HUES6 (cell line): ENCODE measurements around the gene SEC14L6.
"Not testable (repeated sequence)": the region's sequence is repeated elsewhere in the genome, so short reads cannot be mapped to it uniquely, and the experiment has no call there.

Experiments
- H3K27ac ChIP-seq: 2 replicates; pipeline ENCODE4 v1.7.0; 2013; ENCODE audit warnings: low read depth, mild to moderate bottlenecking, low read length, inconsistent platforms
- H3K27me3 ChIP-seq: 2 replicates; pipeline ENCODE4 v1.6.1; 2013; ENCODE audit warnings: low read length; ENCODE audit not compliant: control insufficient read depth, insufficient read depth
- H3K36me3 ChIP-seq: 2 replicates; pipeline ENCODE4 v1.6.1; 2013; ENCODE audit warnings: low read length; ENCODE audit not compliant: control insufficient read depth, insufficient read depth
- H3K4me1 ChIP-seq: 2 replicates; pipeline ENCODE4 v1.6.1; 2013; ENCODE audit warnings: low read length; ENCODE audit not compliant: control insufficient read depth, insufficient read depth
- H3K4me3 ChIP-seq: 2 replicates; pipeline ENCODE4 v1.5.1; 2013; ENCODE audit warnings: low read depth, low read length
- H3K9ac ChIP-seq: one replicate; pipeline ENCODE4 v1.6.1; 2013; ENCODE audit warnings: mild to moderate bottlenecking, low read length
- H3K9me3 ChIP-seq: 2 replicates; pipeline ENCODE4 v1.6.1; 2013; ENCODE audit warnings: low read depth, low read length; ENCODE audit not compliant: control insufficient read depth, insufficient read depth

Gene SEC14L6

DNA sequence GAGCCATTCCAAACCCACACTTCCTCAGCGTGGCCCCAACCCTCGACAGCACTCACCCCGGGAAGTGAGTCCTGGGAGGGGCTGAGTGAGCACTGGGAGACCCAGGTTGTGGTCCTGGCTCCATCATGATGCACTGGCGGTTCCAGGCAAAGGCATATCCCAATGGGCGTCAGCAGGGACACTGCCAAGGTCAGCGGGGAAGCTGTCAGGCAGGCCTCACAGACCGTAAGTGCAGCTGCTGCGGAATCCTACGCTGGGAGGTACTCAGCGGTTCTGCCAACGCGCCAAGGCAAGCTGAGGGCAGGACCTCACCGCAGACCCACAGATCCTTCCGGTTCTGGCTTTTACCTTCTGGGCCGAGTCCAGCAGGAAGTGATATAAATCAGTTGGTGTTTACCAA, 29.3 kb upstream of the SEC14L6 start:
- no peak overlapping the region for H3K9ac ChIP-seq

DNA sequence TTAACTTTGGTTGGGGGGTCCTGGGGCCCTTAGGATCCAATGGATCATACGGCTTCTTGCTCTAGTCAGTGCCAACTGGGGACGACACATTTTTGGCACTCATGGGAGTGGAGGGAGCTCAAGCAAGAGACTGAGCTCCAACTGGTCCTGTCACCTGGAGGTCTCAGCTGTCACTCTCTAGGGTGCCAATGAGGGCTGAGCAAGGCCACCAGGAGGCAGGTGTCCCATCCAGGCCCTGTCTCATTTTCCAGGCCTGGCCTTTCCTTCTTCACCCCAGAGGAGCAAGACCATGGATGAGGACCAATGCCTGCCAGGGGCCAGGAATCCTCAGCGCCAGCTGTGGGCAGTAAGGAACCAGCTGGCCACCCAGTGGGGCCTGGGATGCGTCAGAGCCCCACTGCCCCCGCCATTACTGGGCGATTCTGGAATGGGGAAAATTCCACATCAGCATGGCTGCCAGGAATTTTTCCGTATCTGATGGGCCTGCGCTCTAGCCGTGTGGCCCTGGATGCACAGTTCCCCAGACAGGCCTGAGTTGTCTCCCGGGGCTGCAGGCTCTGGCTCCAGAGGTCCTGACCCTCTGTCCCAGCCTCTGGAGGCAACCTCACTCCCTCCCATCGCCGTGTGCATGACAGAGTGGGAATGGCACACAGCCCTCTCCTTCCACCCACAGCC, 28.6 kb upstream of the SEC14L6 start:
- H3K9me3 ChIP-seq: no peaks in the 10 kb centered on the region
- no peak overlapping the region; the same call in 1 of the 2 replicates for H3K27ac ChIP-seq
- H3K27me3 ChIP-seq: peaks cover 6% of the 10 kb centered on the region; the same call in 1 of the 2 replicates
- peaks cover 47% of the 10 kb centered on the region for H3K36me3 ChIP-seq
- peak overlapping the region; percentile 67 for H3K4me3 ChIP-seq
- H3K9ac ChIP-seq: peak overlapping the region; percentile 46
- H3K4me1 ChIP-seq: peaks cover 12% of the 10 kb centered on the region

More for the DNA sequence above, 29.3 kb upstream of the SEC14L6 start:
- H3K4me3 ChIP-seq: no peak overlapping the region
- H3K27ac ChIP-seq: no peak overlapping the region
- peaks cover 12% of the 10 kb centered on the region for H3K4me1 ChIP-seq
- peaks cover 6% of the 10 kb centered on the region; the same call in 1 of the 2 replicates for H3K27me3 ChIP-seq
- H3K9me3 ChIP-seq: no peaks in the 10 kb centered on the region
- peaks cover 54% of the 10 kb centered on the region for H3K36me3 ChIP-seq

GRCh38 chr22:30574095-30574981, 27.8 kb upstream of the SEC14L6 start, which contains the start of gene GAL3ST1:
TSS of gene GAL3ST1 (minus strand) at chr22:30574665. CDS start at chr22:30557392, 17,273 bp downstream.
- Histone ChIP-seq H3K36me3 (peaks cover 39% of the 10 kb centered on the region), H3K9me3 (no peaks in the 10 kb centered on the region), H3K9ac (peak within 1 kb of the TSS; percentile 58), H3K4me3 (peak within 1 kb of the TSS; percentile 86), H3K27me3 (peaks cover 6% of the 10 kb centered on the region; the same call in 1 of the 2 replicates), H3K4me1 (peaks cover 12% of the 10 kb centered on the region), H3K27ac (no peak within 1 kb of the TSS; the same call in 1 of the 2 replicates)

DNA sequence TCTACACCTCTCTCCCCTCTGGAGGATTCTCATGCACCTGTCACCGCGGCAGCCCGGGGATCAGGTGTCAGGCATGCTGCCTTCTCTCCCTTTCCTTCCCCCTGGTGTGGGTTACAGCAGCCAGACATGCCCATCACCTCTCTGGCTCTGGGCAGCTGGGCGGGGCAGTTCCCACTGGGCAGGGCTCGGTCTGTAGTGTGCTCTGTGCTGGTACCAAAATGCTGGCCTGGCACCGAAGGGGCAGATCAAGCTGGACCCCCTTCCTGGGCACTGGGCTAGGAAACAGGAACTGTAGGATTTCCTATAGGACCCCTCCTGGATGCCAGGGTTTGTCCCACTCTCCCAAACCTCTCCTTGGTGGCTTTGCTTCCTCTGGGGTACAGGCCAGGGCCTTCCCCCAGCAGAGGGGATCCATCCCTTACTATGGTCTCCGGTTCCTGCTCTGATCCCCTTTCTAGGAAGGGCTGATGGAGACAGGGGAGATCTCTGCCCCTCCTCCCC, 27.1 kb upstream of the SEC14L6 start:
- peaks cover 32% of the 10 kb centered on the region for H3K36me3 ChIP-seq
- no peaks in the 10 kb centered on the region for H3K9me3 ChIP-seq
- no peak overlapping the region for H3K27ac ChIP-seq
- peaks cover 6% of the 10 kb centered on the region; the same call in 1 of the 2 replicates for H3K27me3 ChIP-seq
- H3K4me1 ChIP-seq: peaks cover 12% of the 10 kb centered on the region
- H3K9ac ChIP-seq: peak overlapping the region; percentile 58
- peak overlapping the region; percentile 86 for H3K4me3 ChIP-seq

GRCh38 chr22:30572840-30573593, 26.5 kb upstream of the SEC14L6 start:
- Histone ChIP-seq H3K27me3 (peaks cover 6% of the 10 kb centered on the region; the same call in 1 of the 2 replicates), H3K4me3 (no peak overlapping the region), H3K36me3 (peaks cover 26% of the 10 kb centered on the region), H3K27ac (no peak overlapping the region), H3K4me1 (peaks cover 12% of the 10 kb centered on the region), H3K9ac (no peak overlapping the region), H3K9me3 (no peaks in the 10 kb centered on the region)

DNA sequence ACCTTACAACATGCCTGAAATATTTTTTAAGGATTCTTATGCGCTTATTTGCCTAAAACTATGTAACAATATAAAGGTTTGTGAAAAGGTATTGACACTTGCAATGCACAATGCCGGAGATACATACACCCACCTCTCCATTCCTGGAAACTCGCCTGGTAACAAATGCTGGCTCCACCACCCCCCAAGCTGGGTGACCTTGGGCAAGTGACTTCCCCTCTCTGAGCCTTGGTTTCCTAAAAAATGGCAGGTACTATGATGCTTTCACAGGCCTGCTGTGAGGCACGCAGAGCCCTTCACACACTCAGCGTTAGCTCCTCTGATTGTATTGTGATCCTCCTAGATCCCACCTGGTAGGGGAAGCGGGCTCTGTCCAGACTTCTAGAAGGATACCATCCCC, 25.7 kb upstream of the SEC14L6 start:
- H3K4me3 ChIP-seq: no peak overlapping the region
- H3K9me3 ChIP-seq: no peaks in the 10 kb centered on the region
- peaks cover 18% of the 10 kb centered on the region for H3K36me3 ChIP-seq
- H3K4me1 ChIP-seq: peaks cover 12% of the 10 kb centered on the region
- peaks cover 6% of the 10 kb centered on the region; the same call in 1 of the 2 replicates for H3K27me3 ChIP-seq
- H3K27ac ChIP-seq: no peak overlapping the region
- H3K9ac ChIP-seq: no peak overlapping the region

DNA sequence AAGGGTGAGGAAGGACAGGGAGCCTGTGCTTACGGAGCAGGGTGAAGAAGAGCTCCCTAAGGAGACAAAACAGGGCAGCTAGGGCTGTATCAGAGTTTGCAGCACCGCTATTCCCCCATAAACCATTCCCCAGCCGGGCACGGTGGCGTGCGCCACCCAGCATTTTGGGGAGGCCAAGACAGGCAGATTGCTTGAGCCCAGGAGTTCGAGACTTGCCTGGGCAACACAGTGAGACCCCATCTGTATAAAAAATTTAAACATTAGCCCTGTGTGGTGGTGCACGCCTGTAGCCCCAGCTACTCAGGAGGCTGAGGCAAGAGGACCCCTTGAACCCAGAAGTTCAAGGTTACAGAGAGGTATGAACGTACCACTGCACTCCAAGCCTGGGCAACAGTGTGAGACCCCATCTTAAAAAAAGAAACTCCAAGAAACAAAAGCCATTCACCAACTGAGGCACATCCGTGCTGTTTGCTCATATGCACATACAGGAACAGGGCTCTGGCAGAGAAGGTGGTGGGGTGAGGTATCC, 23.2 kb upstream of the SEC14L6 start:
- peaks cover 9% of the 10 kb centered on the region for H3K4me1 ChIP-seq
- H3K27me3 ChIP-seq: peaks cover 6% of the 10 kb centered on the region; the same call in 1 of the 2 replicates
- H3K9me3 ChIP-seq: no peaks in the 10 kb centered on the region
- H3K27ac ChIP-seq: no peak overlapping the region
- no peak overlapping the region for H3K9ac ChIP-seq
- no peaks in the 10 kb centered on the region for H3K36me3 ChIP-seq
- H3K4me3 ChIP-seq: no peak overlapping the region

- Histone ChIP-seq H3K36me3 (no peaks in the 10 kb centered on the region), H3K4me1 (peaks cover 7% of the 10 kb centered on the region), H3K4me3 (no peak overlapping the region)
Measured at GRCh38 chr22:30568137-30568805, 21.7 kb upstream of the SEC14L6 start.

GRCh38 chr22:30567277-30567676, 20.7 kb upstream of the SEC14L6 start:
- H3K9me3 ChIP-seq, H3K27me3 ChIP-seq, H3K4me3 ChIP-seq, H3K9ac ChIP-seq, H3K4me1 ChIP-seq, H3K36me3 ChIP-seq, H3K27ac ChIP-seq: not testable (repeated sequence)

More at GRCh38 chr22:30568137-30568805, 21.7 kb upstream of the SEC14L6 start:
- H3K27me3 ChIP-seq: no peaks in the 10 kb centered on the region
- H3K27ac ChIP-seq: no peak overlapping the region
- no peak overlapping the region for H3K9ac ChIP-seq
- no peaks in the 10 kb centered on the region for H3K9me3 ChIP-seq

DNA sequence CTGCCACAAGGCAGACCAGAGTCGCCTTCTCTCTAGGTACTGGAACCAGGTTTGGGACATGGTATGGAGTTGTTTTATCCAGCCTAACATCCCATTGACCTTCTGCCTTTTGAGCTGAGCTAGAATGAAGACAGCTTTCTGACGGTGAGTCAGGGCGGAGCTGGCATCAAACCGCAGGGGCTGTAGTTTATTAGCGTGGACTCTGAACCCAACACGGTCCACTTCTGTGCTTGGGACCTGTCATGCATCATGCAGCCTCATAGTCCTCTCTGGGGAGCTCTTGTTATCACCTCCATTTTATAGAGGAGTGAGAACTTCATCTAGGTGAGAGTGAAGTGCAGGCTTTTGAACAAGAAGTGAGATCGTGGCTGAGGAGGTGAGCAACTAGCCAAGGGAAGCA, 19.6 kb upstream of the SEC14L6 start:
- H3K36me3 ChIP-seq: no peaks in the 10 kb centered on the region
- H3K4me3 ChIP-seq: no peak overlapping the region
- peaks cover 17% of the 10 kb centered on the region for H3K4me1 ChIP-seq
- H3K9ac ChIP-seq: no peak overlapping the region
- no peaks in the 10 kb centered on the region for H3K27me3 ChIP-seq
- no peak overlapping the region for H3K27ac ChIP-seq
- H3K9me3 ChIP-seq: no peaks in the 10 kb centered on the region
